Measurements from ENCODE around the gene TOPAZ1.

TOPAZ1 gene

GRCh38 chr3:44234648-44235268, 6.9 kb upstream of the TOPAZ1 start:
- DNase-seq (ENCODE audit: insufficient read length, low spot score) (no peak), FAIRE-seq (no peak)
- no peak for TF ChIP-seq POLR2A (IDR thresholded peaks at IDR 0.05; ENCODE audit: low read depth, low read length)

- peak; percentile 52 for DNase-seq (ENCODE audit: insufficient read length, low spot score)
- peak; percentile 81 for FAIRE-seq
- TF ChIP-seq POLR2A (IDR thresholded peaks at IDR 0.05; ENCODE audit: low read depth, low read length) = no peak
Measured at GRCh38 chr3:44235604-44236484, 5.8 kb upstream of the TOPAZ1 start.

GRCh38 chr3:44236485-44236908, 5.2 kb upstream of the TOPAZ1 start:
- no peak for DNase-seq (ENCODE audit: insufficient read length, low spot score)
- FAIRE-seq = no peak
- no peak for TF ChIP-seq POLR2A (IDR thresholded peaks at IDR 0.05; ENCODE audit: low read depth, low read length)

GRCh38 chr3:44237161-44237560, 4.5 kb upstream of the TOPAZ1 start:
- DNase-seq (ENCODE audit: insufficient read length, low spot score) (no peak), FAIRE-seq (no peak)
- TF ChIP-seq POLR2A (IDR thresholded peaks at IDR 0.05; ENCODE audit: low read depth, low read length) = no peak

GRCh38 chr3:44237665-44238064, 4.0 kb upstream of the TOPAZ1 start:
- FAIRE-seq (no peak), DNase-seq (ENCODE audit: insufficient read length, low spot score) (no peak)
- TF ChIP-seq POLR2A (IDR thresholded peaks at IDR 0.05; ENCODE audit: low read depth, low read length) = no peak

GRCh38 chr3:44238889-44239288, 2.8 kb upstream of the TOPAZ1 start:
- no peak for FAIRE-seq
- no peak for TF ChIP-seq POLR2A (IDR thresholded peaks at IDR 0.05; ENCODE audit: low read depth, low read length)
- DNase-seq (ENCODE audit: insufficient read length, low spot score) = no peak

GRCh38 chr3:44240061-44240460, 1.6 kb upstream of the TOPAZ1 start:
- no peak for TF ChIP-seq POLR2A (IDR thresholded peaks at IDR 0.05; ENCODE audit: low read depth, low read length)
- FAIRE-seq (no peak), DNase-seq (ENCODE audit: insufficient read length, low spot score) (no peak)

- DNase-seq (ENCODE audit: insufficient read length, low spot score) (no peak), FAIRE-seq (no peak)
- no peak for TF ChIP-seq POLR2A (IDR thresholded peaks at IDR 0.05; ENCODE audit: low read depth, low read length)
Measured at GRCh38 chr3:44242721-44243120, 1.0 kb downstream of the TOPAZ1 start.

GRCh38 chr3:44248152-44248551, 6.5 kb downstream of the TOPAZ1 start:
- no peak for FAIRE-seq
- no peak for DNase-seq (ENCODE audit: insufficient read length, low spot score)
- no peak for TF ChIP-seq POLR2A (IDR thresholded peaks at IDR 0.05; ENCODE audit: low read depth, low read length)

- no peak for TF ChIP-seq POLR2A (IDR thresholded peaks at IDR 0.05; ENCODE audit: low read depth, low read length)
- FAIRE-seq (no peak), DNase-seq (ENCODE audit: insufficient read length, low spot score) (no peak)
Measured at GRCh38 chr3:44252332-44252959, 10.8 kb downstream of the TOPAZ1 start.

- TF ChIP-seq POLR2A (IDR thresholded peaks at IDR 0.05; ENCODE audit: low read depth, low read length) = no peak
- DNase-seq (ENCODE audit: insufficient read length, low spot score) (no peak), FAIRE-seq (no peak)
Measured at GRCh38 chr3:44259404-44259803, 17.7 kb downstream of the TOPAZ1 start.

- no peak for TF ChIP-seq POLR2A (IDR thresholded peaks at IDR 0.05; ENCODE audit: low read depth, low read length)
- no peak for DNase-seq (ENCODE audit: insufficient read length, low spot score)
- FAIRE-seq = no peak
Measured at GRCh38 chr3:44264146-44264545, 22.5 kb downstream of the TOPAZ1 start.

GRCh38 chr3:44265815-44266214, 24.1 kb downstream of the TOPAZ1 start:
- FAIRE-seq = no peak
- no peak for DNase-seq (ENCODE audit: insufficient read length, low spot score)
- no peak for TF ChIP-seq POLR2A (IDR thresholded peaks at IDR 0.05; ENCODE audit: low read depth, low read length)

GRCh38 chr3:44272191-44272590, 30.5 kb downstream of the TOPAZ1 start:
- FAIRE-seq (no peak), DNase-seq (ENCODE audit: insufficient read length, low spot score) (no peak)
- TF ChIP-seq POLR2A (IDR thresholded peaks at IDR 0.05; ENCODE audit: low read depth, low read length) = no peak

Measured in H54 (cell line).